IPS-NIHi7 (cell line): ENCODE data around the gene SLC16A12.
"Not testable (repeated sequence)": the region's sequence is repeated elsewhere in the genome, so short reads cannot be mapped to it uniquely, and the experiment has no call there.

Experiments
- DNase-seq: peaks from one replicate; pipeline ENCODE4 v3.0.0; 2012; ENCODE audit warnings: mixed read lengths; ENCODE audit errors: extremely low spot score

The SLC16A12 gene

DNA sequence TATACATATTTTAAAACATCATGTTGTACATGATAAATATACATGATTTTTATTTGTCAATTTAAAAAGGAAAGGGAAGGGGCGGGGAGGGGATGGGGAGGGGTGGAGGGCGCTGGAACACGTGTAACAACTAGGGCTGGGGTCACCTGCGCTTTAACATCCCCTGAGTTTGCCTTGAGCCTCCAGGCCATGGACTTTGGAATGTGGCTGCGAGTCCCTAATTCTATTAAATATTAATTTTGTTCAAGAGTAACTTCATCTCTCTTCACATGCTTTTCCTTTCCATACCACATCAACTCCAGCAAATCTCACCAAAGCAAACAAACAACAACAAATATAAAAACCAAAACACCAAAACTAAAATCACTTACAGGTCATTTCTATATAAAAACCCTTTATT is 110.4 kb downstream of the SLC16A12 start:
- no peak for DNase-seq

DNA sequence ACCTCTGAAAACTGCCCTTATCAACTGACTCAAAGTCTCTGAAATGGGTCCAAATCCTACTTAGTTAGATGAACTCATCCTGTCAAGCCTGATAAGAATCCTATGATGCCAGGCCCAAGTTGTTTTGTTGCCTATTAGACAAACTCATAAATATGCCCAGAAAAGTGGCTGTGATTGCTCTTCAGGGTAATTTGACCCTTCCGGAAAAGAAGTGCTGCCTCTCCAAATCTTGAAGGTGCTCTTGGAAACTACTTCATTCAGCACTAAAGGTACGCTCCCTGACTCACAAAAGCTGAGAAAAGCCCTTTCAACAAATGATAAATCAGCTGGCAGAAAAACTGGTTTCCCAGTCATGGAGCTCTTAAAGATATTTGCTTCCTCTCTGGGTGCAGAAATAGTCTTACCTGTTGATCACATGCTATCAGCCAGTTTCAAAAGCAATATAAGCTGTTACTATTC is 114.3 kb downstream of the SLC16A12 start:
- DNase-seq, result no peak

DNA sequence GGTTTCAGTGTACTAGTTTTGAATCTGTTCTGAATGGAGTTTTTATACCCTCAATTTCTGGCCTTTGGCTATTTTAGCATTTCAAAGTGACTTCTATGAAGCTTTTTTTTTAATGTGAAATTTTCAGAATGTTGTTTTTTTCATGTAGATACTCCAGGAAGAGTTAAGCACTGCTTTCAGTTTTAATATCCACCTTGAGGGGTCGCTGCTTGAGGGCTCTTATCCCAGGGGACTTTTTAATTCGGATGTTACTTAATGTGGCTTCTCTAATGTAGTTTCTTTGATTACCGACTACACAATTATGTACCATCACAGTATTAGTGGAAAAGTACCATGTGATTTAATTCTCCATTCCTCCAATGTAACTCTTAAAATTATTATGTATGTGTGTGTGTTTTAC is 115.8 kb downstream of the SLC16A12 start:
- DNase-seq, result no peak

DNA sequence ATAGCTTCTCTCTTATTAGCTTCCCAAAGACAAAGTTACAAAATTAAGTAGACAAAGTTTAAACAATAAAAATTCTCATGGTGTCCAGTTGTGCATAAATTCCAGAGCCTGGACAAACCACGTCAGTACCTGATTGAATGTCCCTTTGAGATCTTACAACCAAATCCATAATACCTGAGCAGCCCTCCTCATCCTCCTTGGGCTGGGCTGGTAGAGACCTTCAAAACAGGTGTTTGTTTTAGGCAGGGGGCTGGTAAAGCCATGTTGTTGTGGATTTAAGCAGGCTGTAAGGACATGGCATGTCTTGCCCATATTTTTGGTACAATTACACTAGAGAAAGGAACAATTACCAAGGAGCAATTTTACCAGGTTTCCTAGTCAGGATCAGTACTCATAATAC is 118.9 kb downstream of the SLC16A12 start:
- DNase-seq, result no peak

DNA sequence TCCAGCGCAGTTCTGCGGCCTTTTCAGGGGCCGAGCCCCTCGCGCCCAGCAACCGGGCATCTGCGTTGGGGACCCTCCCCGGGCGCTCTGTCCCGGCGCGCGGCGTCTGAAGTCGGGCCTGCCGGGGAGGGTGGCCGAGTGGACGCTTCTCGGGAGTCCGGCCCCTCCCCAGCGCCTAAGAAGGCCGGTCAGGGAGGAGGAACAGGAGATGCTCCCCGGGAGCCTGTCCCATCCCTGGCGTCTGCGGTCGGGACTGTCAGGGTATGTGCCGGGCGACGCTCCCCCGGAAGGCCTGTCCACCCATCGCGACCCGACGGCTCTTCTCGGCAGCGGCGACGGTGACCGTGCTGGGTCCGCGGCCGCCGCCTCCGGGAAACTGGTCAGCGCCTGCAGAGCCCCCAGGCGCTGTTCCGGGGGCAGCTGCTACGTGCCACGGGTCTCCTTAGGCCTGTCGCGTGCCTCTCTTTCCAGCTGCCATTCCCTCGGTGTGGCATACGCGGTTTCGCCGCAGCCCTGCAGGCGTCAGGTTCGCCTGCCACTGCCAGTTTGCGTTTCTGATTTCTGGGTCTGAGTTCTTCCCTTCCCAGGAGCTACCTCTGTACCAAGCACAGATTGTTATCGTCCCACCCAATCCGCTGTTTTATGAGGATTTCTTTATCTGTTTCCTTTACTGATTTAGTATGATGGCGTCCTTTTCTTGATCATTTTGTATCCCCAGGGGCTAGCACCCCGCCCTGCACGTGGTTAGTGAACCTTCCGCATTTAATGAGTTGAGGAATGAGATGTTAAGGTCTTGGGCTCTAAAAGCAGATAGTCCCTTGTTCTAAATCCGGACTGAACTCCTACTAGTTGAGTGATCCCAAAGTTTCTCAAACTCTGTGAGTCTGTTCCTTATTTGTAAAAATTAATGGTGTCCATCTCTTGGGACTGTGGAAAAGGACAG is 120.2 kb downstream of the SLC16A12 start:
- peak; percentile 53 for DNase-seq

DNA sequence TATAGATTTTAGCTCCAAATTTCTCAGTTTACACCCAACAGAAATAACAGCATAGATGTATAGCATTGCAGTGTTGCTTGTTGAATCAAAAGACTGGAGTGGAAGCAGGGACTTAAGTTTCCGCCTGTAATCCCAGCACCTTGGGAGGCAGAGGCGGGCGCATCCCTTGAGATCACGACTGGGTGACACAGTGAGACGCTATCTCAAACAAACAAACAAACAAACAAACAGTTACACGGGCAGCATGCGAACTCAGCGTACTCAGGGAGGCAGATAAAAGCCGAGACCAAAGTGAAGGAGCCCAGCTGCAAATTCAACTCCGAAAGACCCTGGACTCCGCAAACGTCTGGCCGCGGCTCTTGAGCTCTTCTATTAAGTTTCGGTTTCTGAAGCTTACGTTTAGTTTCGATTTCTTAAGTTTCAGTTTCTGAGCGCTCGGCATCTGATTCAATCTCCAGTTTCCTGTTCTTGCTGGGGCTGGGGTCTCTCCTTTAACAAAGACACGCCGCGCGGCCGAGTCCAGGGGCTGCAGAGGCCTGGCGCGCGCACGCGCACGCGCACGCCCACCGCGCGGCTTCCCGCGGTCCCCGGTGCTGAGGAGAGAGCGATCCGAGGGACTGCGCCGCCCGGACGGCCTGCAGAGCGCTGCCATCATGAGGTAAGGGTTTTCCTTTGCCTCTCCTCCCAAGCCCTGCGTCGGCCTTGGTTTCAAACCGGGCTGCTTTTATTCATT is 121.1 kb downstream of the SLC16A12 start, which contains the start of gene IFIT5:
IFIT5 (plus strand) TSS at position 423 of the 733 bp plus-strand sequence; CDS start at position 654, 231 bp downstream.
- DNase-seq, result peak; percentile 86

DNA sequence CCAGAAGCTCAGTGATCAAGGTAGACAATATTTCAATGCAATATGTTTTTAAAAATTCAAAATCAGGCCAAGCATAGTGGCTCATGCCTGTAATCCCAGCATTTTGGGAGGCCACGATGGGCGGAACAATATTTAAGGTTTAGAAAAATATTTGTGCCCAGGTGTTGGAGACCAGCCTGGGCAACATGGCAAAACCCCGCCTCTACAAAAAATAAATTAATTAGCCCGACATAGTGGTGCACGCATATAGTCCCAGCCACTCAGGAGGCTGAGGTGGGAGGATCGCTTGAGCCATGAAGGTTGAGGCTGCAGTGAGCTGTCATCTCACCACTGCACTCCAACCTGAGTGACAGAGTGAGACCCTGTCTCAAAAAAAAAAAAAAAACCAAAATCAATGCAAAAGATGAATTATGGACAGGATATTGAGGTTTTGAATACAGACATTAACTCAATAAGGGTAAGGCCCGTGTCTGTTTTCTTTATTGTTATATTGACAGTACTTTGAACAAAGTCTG is 121.9 kb downstream of the SLC16A12 start:
- no peak for DNase-seq

DNA sequence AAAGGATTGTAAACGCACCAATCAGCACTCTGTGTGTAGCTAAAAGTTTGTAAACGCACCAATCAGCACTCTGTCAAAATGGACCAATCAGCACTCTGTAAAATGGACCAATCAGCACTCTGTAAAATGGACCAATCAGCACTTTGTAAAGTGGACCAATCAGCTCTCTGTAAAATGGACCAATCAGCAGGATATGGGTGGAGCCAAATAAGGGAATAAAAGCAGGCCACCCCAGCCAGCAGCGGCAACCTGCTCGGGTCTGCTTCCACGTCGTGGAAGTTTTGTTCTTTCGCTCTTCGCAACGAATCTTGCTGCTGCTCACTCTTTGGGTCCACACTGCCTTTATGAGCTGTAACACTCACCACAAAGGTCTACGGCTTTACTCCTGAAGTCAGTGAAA is 123.1 kb downstream of the SLC16A12 start:
- DNase-seq, result not testable (repeated sequence)

DNA sequence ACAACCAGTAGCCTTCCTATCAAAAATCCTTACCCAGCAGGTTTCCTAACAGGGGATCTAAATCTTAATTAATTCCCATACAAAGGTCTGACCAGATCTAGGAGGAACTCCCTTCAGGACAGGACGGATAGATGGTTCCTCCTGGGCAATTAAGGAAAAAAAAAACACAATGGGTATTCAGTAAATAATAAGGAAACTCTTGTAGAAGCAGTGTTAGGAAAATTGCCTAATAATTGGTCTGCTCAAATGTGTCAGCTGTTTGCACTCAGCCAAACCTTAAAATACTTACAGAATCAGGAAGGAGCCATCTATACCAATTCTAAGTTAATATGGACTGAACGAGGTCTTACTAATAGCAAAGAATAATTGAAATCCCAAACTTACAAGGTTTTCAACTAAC is 124.3 kb downstream of the SLC16A12 start:
- DNase-seq, result not testable (repeated sequence)

DNA sequence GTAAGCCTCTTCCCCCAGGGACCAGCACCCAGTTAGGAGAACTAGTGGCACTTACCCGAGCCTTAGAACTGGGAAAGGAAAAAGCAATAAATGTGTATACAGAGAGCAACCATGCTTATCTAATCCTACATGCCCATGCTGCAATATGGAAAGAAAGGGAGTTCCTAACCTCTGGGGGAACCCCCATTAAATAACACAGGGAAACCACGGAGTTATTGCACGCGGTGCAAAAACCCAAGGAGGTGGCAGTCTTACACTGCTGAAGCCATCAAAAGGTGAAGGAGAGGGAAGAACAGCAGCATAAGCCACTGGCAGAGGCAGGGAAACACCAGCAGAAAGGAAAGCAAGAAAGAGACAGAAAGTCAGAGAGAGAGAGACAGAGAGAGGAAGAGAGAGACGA is 124.8 kb downstream of the SLC16A12 start:
- DNase-seq, result not testable (repeated sequence)

DNA sequence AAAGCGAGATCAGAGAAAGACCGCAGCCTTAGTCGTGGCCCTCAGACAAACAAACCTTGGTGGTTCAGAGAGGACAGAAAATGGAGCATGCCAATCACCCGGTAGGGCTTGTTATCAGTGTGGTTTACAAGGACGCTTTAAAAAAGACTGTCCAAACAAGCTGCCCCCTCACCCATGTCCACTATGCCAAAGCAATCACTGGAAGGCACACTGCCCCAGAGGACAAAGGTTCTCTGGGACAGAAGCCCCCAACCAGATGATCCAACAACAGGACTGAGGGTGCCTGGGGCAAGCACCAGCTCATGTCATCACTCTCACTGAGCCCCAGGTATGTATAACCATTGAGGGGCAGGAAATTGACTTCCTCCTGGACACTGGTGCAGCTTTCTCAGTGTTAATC is 126.1 kb downstream of the SLC16A12 start:
- DNase-seq, result not testable (repeated sequence)

DNA sequence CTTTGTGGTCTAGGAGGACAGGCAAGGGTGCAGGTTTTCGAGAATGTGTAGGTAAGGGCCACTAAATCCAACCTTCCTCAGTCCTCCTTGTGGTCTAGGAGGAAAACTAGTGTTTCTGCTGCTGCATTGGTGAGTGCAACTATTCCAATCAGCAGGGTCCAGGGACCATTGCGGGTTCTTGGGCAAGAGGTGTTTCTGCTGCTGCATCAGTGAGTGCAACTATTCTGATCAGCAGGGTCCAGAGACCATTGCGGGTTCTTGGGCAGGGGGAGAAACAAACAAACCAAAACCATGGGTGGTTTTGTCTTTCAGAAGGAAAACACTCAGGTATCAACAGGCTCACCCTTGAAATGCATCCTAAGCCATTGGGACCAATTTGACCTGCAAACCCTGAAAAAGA is 127.6 kb downstream of the SLC16A12 start:
- DNase-seq, result not testable (repeated sequence)

DNA sequence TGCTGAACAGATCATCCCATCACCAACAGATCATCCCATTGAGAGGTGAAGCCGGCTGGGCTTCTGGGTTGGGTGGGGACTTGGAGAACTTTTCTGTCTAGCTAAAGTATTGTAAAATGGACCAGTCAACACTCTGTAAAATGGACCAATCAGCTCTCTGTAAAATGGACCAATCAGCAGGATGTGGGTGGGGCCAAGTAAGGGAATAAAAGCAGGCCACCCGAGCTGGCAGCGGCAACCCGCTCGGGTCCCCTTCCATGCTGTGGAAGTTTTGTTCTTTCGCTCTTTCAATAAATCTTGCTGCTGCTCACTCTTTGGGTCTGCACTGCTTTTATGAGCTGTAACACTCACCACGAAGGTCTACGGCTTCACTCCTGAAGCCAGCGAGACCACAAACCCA is 129.2 kb downstream of the SLC16A12 start:
- DNase-seq, result not testable (repeated sequence)

DNA sequence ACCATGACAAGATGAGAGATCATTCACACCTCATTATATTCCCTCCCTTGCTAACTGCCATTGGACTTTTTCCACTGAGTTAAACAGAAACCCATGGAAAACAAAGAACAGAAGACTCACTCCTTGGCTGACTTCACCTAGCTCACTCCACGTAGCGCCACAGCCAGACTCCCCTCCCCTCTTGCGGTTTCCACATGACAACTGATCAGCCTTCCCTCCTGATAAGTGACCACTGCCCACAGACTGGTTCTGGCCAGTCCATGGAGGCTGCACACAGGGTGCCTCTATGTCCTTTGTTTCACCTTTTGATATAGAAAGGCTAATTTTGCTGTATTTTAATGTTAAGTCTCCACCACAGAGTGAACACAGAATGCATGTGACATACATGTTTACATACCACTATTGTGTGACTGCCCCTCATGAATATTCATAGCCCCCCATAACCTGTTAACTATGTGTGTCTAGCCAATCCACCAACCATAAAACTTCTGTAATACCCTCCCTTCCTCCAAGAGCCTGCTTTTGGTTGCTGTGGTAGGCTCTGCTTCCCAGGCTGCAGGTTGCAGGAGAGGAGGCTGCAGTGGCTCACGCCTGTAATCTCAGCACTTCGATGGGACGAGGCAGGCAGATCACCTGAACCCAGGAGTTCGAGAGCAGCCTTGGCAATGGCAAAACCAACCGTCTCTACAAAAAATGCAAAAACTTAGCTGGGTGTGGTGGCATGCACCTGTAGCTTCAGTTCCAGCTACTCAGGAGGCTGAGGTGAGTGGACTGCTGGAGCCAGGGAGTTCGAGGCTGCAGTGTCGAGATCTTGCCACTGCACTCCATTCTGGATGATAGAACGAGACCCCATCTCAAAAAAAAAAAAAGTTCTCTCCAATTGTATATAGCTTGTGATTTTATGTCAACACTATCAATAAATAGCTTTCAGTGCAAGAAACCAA is 131.0 kb downstream of the SLC16A12 start:
- no peak for DNase-seq

DNA sequence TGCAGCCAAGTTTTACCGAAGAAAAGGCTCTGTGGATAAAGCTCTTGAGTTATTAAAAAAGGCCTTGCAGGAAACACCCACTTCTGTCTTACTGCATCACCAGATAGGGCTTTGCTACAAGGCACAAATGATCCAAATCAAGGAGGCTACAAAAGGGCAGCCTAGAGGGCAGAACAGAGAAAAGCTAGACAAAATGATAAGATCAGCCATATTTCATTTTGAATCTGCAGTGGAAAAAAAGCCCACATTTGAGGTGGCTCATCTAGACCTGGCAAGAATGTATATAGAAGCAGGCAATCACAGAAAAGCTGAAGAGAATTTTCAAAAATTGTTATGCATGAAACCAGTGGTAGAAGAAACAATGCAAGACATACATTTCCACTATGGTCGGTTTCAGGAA is 132.4 kb downstream of the SLC16A12 start:
- no peak for DNase-seq

DNA sequence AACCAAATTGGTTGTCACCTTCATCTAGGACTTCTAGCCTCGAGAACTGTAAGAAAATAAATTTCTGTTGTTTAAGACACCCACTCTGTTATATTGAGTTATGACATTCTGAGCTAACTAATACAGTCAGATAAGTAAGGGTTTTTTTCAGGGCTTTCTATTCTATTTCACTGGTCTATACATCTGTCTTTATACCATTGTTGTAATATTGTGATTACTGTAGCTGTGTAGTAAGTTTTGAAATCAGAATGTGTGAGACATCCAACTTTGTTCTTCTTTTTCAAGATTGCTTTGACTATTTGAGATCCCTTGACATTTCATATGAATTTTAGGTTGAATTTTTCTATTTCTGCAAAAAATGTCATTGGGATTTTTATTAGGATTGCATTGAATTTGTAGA is 135.4 kb downstream of the SLC16A12 start:
- no peak for DNase-seq

DNA sequence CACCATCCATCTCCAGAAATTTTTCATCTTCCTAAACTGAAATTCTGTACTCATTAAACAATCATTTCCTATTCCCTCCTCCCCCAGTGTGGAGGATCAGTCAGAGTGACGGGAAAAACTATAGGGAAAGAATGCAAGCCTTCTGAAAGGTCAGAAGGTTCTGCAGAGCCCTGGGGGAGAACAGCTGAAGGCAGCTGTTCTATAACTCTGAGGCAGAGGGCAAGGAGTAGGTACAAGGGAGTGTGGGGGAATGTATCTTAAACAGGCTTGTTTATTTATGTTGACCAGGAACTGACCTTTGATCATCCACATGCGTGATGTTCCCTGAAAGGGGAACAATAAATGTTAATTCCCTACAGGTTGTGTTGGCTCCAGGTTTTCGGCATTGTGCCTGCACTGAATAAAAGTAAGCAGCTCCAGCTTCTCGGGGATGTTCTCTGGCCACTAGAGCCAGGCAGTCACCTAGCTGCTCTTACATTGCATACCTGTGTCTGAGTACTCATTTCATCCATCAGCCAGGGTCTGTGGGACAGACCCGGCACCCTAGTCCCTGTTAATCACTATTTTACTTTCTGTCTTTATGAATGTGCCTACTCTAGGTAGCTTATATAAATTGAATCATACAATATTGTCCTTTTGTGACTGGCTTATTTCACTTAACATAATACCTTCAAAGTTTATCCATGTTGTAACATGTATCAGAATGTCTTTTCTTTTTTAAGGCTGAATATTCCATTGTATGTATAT is 137.2 kb downstream of the SLC16A12 start:
- DNase-seq, result no peak

DNA sequence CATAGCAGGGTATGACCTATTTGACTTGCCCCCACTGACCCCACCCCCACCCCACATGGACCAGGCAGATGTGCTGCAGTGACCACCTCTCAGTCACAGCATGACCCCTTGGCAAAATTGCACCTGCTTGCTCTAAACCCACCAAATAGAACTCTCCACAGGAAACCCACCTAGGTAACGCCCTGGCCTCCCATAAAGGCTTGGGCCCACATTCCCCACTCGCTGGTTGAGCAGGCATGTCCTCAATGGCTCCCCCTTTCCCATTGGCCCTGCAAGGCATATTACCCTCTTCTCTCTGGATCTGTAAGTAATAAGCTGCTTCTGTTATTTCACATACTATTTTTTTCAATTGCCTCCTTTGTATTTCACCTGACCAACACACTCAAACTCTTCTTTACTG is 140.3 kb downstream of the SLC16A12 start:
- DNase-seq, result no peak

DNA sequence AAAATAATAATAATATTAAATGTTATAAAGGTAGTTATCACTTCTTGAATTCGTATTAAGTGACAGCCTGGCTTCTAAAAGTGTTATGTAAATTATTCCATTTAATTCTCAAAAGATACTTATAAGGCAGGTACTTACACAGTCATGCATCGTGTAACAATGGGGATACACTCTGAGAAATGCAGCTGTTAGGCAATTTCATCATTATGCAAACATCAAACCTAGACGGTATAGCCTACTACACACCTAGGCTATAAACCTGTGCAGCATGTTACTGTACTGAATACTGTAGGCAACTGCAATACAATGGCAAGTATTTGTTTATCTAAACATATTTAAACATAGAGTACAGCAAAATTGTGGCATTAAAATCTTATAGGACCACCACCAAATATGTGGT is 141.5 kb downstream of the SLC16A12 start:
- no peak for DNase-seq

DNA sequence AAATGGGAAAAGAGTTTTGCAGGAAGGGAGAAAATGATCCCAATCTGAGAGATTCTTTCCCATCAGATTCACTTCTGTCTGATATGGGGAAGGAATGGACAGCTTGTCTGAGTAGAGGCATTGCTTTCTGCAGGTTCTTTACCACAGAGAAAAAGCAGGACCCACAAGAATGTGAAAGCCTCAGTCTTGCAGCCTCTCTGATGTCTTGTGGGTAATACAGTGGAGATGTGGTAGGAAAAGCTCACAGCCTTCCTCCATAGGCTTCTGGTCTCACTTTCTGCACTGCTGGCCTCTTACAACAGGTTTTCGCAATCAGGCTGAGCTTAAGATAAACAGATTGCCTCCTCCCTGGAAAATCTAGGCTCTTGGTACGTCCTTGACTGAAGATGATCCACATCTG is 142.4 kb downstream of the SLC16A12 start:
- DNase-seq, result no peak
